PC-9 (cell line): Measurements from ENCODE around the gene CD2. TPM values are rescaled to one million over a fixed set of nuclear protein-coding genes. Genes with fewer than 3 reads are reported as not detected.

Source experiments
- BruUV-seq: library from RNA; stranded (reverse); fragments of 400-500 nt; replicated peaks from 2 replicates; lab custom pipeline; 2021; lab: Mats Ljungman, UMichigan
- CTCF ChIA-PET: fragments of 300-600 bp; sonication (Branson Sonifier 250); formaldehyde crosslinking; loops from one replicate; lab custom pipeline; 2022; ENCODE audit warnings: antibody characterized with exemption; lab: Charles Lee
- POLR2A ChIA-PET: fragments of 300-600 bp; sonication (Branson Sonifier 250); formaldehyde crosslinking; loops from one replicate; lab custom pipeline; 2022; ENCODE audit warnings: antibody characterized with exemption; ENCODE audit not compliant: unreplicated experiment; lab: Charles Lee
- DNase-seq, 2 experiments: peaks; one replicate each; pipeline versions ENCODE4 v3.0.0 to v3.0.0-alpha.2; 2015 to 2022; ENCODE audit warnings: mixed read lengths in 1 of 2
- H2AFZ ChIP-seq: fragments of 200-600 bp; sonication (generic); 2 replicates; pipeline ENCODE4 v1.8.1; 2017; ENCODE audit warnings: antibody characterized with exemption
- H3F3A ChIP-seq: fragments of 200-600 bp; sonication (generic); 2 replicates; pipeline ENCODE4 v1.8.1; 2017; ENCODE audit warnings: antibody characterized with exemption, mild to moderate bottlenecking, low read depth; ENCODE audit not compliant: insufficient read depth
- H3K27ac ChIP-seq: fragments of 200-600 bp; sonication (generic); 2 replicates; pipeline ENCODE4 v1.6.1; 2016; ENCODE audit warnings: mixed run types
- H3K27me3 ChIP-seq: fragments of 200-600 bp; sonication (generic); 2 replicates; pipeline ENCODE4 v1.6.1; 2016; ENCODE audit warnings: low read depth, mixed run types; ENCODE audit not compliant: insufficient read depth
- H3K36me3 ChIP-seq: fragments of 200-600 bp; sonication (generic); 2 replicates; pipeline ENCODE4 v1.6.1; 2016; ENCODE audit warnings: low read depth, mixed run types
- H3K4me1 ChIP-seq: fragments of 200-600 bp; sonication (generic); replicated peaks from 2 replicates; pipeline ENCODE4 v1.6.1; 2016; ENCODE audit warnings: mixed run types; ENCODE audit not compliant: insufficient read depth
- H3K4me2 ChIP-seq: fragments of 200-600 bp; sonication (generic); 2 replicates; pipeline ENCODE4 v1.6.1; 2017; ENCODE audit warnings: mixed run types
- H3K4me3 ChIP-seq: fragments of 200-600 bp; sonication (generic); 2 replicates; pipeline ENCODE4 v1.6.1; 2016; ENCODE audit warnings: mixed run types
- H3K79me2 ChIP-seq: fragments of 200-600 bp; sonication (generic); 2 replicates; pipeline ENCODE4 v1.6.1; 2017; ENCODE audit warnings: low read depth, mixed run types
- H3K9me2 ChIP-seq: fragments of 200-600 bp; sonication (generic); 2 replicates; pipeline ENCODE4 v1.8.1; 2017; ENCODE audit warnings: mild to moderate bottlenecking; ENCODE audit not compliant: insufficient read depth
- H3K9me3 ChIP-seq: fragments of 200-600 bp; sonication (generic); 2 replicates; pipeline ENCODE4 v1.8.1; 2016; ENCODE audit warnings: low read depth; ENCODE audit not compliant: insufficient read depth
- H4K20me1 ChIP-seq: fragments of 200-600 bp; sonication (generic); 2 replicates; pipeline ENCODE4 v1.8.1; 2017; ENCODE audit not compliant: insufficient read depth
- CTCF ChIP-seq: fragments of 200-600 bp; sonication (generic); conservative IDR thresholded peaks from 2 replicates; pipeline ENCODE4 v1.6.1; 2017; ENCODE audit warnings: mixed run types, antibody characterized with exemption, mild to moderate bottlenecking, moderate library complexity
- EZH2 ChIP-seq: fragments of 200-600 bp; sonication (generic); IDR thresholded peaks from 2 replicates; pipeline ENCODE4 v1.8.0; 2017; ENCODE audit warnings: antibody characterized with exemption, low read depth
- intact Hi-C: fragments of 100-400 bp; cut with micrococcal nuclease; formaldehyde crosslinking; loops from one replicate; pipeline ENCODE4 v1.10.0; 2022; ENCODE audit not compliant: unreplicated experiment
- total RNA-seq: library from RNA; stranded (reverse); gene quantifications from 2 replicates; pipeline ENCODE4 v1.2.3, GENCODE V29; 2021

Gene CD2
- total RNA-seq, 1 experiment from 2014 or later = not detected

DNA sequence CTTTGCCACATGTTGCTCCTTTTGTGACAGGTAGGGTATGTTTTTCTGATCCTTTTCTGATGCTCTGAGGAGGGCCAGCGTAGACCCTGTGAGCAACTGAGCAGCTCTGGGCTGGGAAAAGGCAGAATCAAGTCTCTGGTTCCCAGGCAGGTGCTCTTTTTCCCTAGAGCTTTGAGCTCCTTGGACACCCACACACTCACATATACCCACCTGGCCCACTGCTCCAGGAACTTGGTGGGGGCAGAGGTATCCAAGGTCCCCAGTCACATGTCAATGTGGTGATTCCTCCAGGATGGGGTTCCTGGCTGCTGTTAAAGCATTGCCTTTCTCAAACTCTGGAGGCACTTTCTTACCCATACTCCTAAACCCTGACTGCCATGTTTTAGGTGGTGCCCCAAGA lies 5.4 kb downstream of the CD2 start:
- Histone ChIP-seq H3K27me3 (no peaks in the 10 kb centered on the region), H3K36me3 (no peaks in the 10 kb centered on the region), H3F3A (no peaks in the 10 kb centered on the region), H3K27ac (no peak overlapping the region), H3K4me2 (no peak overlapping the region), H4K20me1 (no peaks in the 10 kb centered on the region), H3K4me3 (no peak overlapping the region), H3K9me3 (no peaks in the 10 kb centered on the region), H3K9me2 (no peaks in the 10 kb centered on the region), H2AFZ (no peak overlapping the region), H3K79me2 (no peaks in the 10 kb centered on the region), H3K4me1 (no peaks in the 10 kb centered on the region)
- intact Hi-C loops = no loop called here
- no peak for DNase-seq
- ChIA-PET CTCF (no interaction called here), POLR2A (no interaction called here)
- BruUV-seq = no TSS peak
- TF ChIP-seq CTCF (no peak), EZH2 (no peak)

DNA sequence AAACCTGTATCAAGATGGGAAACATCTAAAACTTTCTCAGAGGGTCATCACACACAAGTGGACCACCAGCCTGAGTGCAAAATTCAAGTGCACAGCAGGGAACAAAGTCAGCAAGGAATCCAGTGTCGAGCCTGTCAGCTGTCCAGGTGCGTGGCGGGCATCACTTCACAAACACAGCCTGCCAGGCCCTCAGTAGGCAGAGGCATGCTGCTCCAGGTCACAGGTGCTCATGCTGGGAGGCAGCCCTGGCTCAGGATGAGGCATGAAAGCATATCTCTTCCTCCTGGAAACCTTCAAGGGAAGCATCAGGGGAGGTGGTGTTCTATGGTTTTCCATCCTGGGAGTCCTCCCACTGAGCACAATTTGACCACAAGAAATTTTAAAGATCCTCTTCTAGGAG lies 6.3 kb downstream of the CD2 start:
- Histone ChIP-seq H3K36me3 (no peaks in the 10 kb centered on the region), H3K79me2 (no peaks in the 10 kb centered on the region), H4K20me1 (no peaks in the 10 kb centered on the region), H3K27ac (no peak overlapping the region), H3K27me3 (no peaks in the 10 kb centered on the region), H3K4me3 (no peak overlapping the region), H2AFZ (no peak overlapping the region), H3K9me3 (no peaks in the 10 kb centered on the region), H3K9me2 (no peaks in the 10 kb centered on the region), H3F3A (no peaks in the 10 kb centered on the region), H3K4me2 (no peak overlapping the region), H3K4me1 (no peaks in the 10 kb centered on the region)
- DNase-seq = no peak
- POLR2A ChIA-PET = no interaction called here
- intact Hi-C loops = no loop called here
- CTCF ChIA-PET = no interaction called here
- TF ChIP-seq EZH2 (no peak), CTCF (no peak)
- BruUV-seq = no TSS peak

GRCh38 chr1:116760996-116761665 lies 6.9 kb downstream of the CD2 start:
- POLR2A ChIA-PET = no interaction called here

More at GRCh38 chr1:116760996-116761665, 6.9 kb downstream of the CD2 start:
- H3K4me3 ChIP-seq = no peak overlapping the region
- H4K20me1 ChIP-seq = no peaks in the 10 kb centered on the region
- no peaks in the 10 kb centered on the region for H3K4me1 ChIP-seq
- H3K27me3 ChIP-seq = no peaks in the 10 kb centered on the region
- H3K27ac ChIP-seq = no peak overlapping the region
- no peaks in the 10 kb centered on the region for H3K36me3 ChIP-seq
- intact Hi-C loops = no loop called here
- BruUV-seq = no TSS peak
- H3K9me2 ChIP-seq = no peaks in the 10 kb centered on the region
- TF ChIP-seq EZH2 (no peak), CTCF (no peak)
- no peak overlapping the region for H3K4me2 ChIP-seq
- no peak overlapping the region for H2AFZ ChIP-seq
- H3K9me3 ChIP-seq = no peaks in the 10 kb centered on the region
- H3F3A ChIP-seq = no peaks in the 10 kb centered on the region
- H3K79me2 ChIP-seq = no peaks in the 10 kb centered on the region
- CTCF ChIA-PET = no interaction called here
- no peak for DNase-seq
